Posterior vena cava (tissue), 2 donors: Measurements from ENCODE around the gene BAIAP2L1. TPM values are rescaled to one million over a fixed set of nuclear protein-coding genes. Genes with fewer than 3 reads are reported as not detected.
"Not testable (repeated sequence)": the region's sequence is repeated elsewhere in the genome, so short reads cannot be mapped to it uniquely, and the experiment has no call there.

ENCODE experiments used
- DNase-seq: peaks from one replicate; pipeline ENCODE4 v3.0.0-alpha.2; 2020; ENCODE audit warnings: low spot score
- intact Hi-C, 2 donors: fragments of 100-400 bp; cut with DNase I; formaldehyde crosslinking; loops; one replicate each; pipeline versions ENCODE4 v1.14.1 to v1.14.2; 2022 to 2023
- long read RNA-seq, 2 donors: library from polyadenylated mRNA; unstranded; transcript quantifications; one replicate each; pipeline ENCODE4 v2.0.0, GENCODE V29; 2020 to 2021
- total RNA-seq, 2 donors: library from RNA; stranded (reverse); fragmentation: NEBNext Ultra II Directional; extraction: Animal tissue kit (Norgen Biotek cat#: 25700); gene quantifications; one replicate each; pipeline ENCODE4 v1.2.1, GENCODE V29; 2021
- donor health status: DM: yes; HTN: yes; CAD: no.
- donor health status: DM: yes; HTN: yes; CAD: no.

The BAIAP2L1 gene, protein sequence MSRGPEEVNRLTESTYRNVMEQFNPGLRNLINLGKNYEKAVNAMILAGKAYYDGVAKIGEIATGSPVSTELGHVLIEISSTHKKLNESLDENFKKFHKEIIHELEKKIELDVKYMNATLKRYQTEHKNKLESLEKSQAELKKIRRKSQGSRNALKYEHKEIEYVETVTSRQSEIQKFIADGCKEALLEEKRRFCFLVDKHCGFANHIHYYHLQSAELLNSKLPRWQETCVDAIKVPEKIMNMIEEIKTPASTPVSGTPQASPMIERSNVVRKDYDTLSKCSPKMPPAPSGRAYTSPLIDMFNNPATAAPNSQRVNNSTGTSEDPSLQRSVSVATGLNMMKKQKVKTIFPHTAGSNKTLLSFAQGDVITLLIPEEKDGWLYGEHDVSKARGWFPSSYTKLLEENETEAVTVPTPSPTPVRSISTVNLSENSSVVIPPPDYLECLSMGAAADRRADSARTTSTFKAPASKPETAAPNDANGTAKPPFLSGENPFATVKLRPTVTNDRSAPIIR
- total RNA-seq = 1 to 10 TPM; 1.5 to 1.6 TPM
- long read RNA-seq, donor 1, partial matches to known transcripts = 0 of 3 reads
- long read RNA-seq, donor 1, other reads (novel, unspliced or antisense) = 3 of 3 reads
- long read RNA-seq, donor 2, partial matches to known transcripts = 2 of 8 reads
- long read RNA-seq, donor 2, other reads (novel, unspliced or antisense) = 4 of 8 reads

DNA sequence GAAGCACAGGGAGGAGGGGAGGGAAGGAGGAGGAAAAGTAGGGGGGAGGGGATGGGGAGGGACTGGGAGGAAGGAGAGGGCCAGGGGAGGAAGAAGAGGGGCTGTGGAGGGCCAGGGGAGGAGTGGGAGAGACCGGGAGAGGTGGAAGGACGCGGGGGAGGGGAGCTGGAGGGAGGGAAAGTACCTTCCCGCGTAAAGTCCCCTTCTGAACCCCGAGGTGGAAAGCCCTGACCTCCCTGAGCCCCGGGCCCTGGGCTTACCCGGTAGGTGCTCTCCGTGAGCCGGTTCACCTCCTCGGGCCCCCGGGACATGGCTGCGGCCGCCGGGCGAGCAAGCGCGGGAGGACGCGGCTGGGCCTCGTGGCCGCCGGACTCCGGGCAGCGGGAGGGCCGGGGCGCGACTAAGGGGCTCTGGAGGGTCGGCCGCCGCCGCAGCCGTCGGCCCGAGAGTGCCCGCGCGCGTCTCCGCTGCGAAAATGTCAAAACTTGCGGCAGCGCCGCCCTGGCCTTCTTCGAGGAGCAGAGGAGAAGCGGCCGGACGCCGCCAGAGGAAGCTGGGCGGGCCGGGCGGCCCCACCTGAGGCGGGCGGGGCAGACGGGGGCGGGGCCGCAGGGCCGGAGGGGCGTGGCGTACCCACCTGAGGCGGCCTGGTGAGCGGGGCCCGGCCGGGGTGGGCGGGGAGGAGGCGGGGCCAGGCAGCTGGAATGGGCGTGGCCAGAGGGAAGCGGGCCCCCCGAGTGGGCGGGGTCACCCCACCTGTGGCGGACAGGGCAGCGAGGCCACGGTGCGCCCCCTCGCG, at the start of gene BAIAP2L1:
Gene BAIAP2L1, minus strand, starts transcription at position 549 of the 799 bp plus-strand sequence. Its CDS starts 238 bp downstream, at position 311.
- intact Hi-C loops = no loop called here
- peak; percentile 86 for DNase-seq

DNA sequence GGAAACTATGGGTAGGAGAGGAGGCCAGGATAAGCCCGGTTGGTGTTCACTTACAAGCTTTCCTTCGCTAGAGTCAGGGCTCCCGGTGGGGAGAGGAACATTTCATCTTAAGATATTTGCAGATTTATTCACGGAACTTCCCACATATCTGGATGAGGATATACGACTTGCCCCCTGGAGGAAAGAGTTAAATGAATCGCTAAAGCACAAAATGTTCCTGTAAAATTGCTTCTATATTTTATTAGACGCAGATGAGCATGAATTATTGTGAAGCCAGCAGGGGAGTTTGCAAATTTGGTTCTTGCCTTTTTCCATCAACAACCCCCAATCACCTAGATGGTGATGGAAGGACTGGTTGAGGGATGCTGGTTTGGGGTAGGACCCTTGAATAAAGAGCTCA, 47.9 kb upstream of the BAIAP2L1 start:
- DNase-seq = no peak
- intact Hi-C loops = no loop called here

DNA sequence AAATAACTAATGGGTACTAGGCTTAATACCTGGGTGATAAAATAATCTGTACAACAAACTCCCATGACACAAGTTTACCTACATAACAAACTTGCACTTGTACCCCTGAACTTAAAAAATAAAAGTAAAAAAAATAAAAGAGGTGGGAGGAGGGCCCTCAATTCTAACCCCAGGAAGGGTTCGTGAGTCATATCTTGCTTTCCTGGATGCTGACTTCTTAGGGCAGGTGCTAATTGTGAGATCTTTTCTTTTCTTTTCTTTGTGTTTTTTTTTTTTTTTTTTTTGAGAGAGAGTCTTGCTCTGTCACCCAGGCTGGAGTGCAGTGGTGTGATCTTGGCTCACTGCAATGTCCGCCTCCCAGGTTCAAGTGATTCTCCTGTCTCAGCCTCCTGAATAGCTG, 40.1 kb upstream of the BAIAP2L1 start:
- DNase-seq, intact Hi-C loops: not testable (repeated sequence)

DNA sequence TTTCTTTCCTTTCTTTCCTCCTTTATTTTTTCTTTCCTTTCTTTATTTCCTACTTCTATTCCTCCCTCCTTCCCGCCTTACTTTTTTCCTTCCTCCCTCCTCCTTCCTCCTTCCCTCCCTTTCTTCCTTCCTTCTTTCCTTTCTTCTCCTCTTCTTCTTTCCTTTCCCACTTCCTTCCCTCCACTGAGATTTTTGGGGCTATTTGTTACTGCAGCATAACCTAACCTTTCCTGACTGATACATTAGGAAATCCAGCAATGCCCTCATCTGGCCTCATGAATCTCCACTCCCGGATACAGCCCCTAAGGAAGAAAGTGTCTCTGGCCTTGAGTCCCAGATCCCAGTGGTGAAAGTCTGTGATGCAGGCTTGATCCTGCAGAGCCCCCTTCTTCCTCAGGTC, 38.6 kb upstream of the BAIAP2L1 start:
- DNase-seq = no peak
- intact Hi-C loops = no loop called here

DNA sequence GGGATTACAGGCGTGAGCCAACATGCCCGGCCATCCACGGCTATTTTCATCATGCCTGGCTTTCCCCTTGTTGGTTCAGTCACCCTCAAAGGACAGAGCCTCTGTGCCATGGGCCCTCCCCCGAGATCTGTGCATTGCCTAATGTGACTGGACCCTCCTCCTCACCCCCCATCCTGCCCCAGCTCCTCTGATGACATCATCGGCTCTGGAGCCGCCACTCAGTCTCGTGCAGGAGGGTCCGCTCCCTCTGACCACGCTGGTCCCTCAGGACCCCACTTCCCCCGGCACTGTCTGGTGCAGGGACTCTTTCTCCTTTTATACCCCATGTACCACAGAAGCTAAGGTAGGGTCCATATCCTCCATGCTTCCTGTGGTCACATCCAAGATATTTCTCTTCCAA, 33.2 kb upstream of the BAIAP2L1 start:
- DNase-seq = no peak
- intact Hi-C loops = loop anchor here in 1 of 2 donors (5.0 kb wide), 1 partner anchor 408 kb away; no protein-coding TSS in a partner anchor

DNA sequence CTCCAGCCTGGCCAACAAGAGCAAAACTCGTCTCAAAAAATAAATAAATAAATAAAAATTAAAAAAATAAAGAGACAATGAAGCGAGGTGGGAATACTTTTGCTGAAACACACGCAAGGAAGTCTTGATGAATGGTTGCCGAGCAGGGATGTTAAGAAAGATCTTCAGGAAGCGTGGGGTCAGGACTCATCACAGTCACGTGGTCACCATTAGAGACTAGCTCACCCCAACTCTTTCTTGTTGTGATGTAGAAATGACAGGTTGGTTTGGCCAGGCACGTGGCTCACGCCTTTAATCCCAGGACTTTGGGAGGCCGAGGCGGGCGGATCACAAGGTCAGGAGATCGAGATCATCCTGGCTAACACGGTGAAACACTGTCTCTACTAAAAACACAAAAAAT, 28.9 kb upstream of the BAIAP2L1 start:
- no peak for DNase-seq
- intact Hi-C loops = loop anchor here in 1 of 2 donors (5.0 kb wide), 1 partner anchor 413 kb away; no protein-coding TSS in a partner anchor

DNA sequence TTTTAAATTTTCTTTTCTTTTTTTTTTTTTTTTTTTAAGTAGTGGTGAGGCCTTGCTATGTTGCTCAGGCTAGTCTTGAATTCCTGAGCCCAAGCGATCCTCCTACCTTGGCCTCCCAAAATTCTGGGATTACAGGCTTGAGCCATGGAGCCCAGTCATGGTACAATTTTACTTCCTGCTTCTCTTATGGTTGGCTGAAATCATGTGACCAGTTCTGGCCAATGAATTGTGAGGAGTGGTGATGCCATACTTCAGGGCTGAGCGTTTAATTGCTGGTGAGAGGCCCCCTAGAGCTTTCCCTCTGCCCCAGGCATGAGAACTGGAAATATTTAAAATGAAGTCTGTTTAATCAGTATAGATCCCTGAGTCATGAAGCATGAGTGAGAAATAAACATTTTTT, 22.2 kb upstream of the BAIAP2L1 start:
- intact Hi-C loops = no loop called here
- no peak for DNase-seq

DNA sequence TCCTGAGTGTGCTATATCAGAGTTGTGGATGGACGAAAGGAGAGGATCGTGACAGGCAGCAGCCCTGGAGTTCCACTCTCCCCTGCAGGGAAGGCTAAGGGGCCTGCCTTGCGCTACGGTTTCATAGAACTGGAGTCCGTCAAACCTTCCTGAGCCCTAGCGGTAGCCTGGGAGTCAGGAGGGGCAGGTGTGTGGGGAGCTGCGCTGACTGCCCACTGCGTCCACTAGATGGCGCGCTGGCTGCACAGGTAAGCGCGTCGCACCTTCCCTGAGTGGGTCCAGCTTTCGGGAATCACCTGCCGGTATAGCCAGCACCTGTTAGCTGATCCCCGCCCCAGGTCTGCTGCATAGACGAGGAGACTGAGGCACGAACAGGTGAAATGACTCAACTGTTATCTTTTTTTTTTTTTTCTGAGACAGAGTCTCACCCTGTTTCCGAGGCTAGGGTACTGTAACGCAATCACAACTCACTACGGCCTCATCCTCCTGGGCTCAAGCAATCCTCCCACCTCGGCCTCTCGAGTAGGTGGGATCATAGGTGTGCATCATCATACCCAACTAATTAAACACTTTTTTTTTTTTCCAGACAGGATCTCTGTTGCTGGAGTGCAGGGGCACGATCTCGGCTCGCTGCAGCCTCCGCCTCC, 20.2 kb upstream of the BAIAP2L1 start:
- DNase-seq = no peak
- intact Hi-C loops = no loop called here

DNA sequence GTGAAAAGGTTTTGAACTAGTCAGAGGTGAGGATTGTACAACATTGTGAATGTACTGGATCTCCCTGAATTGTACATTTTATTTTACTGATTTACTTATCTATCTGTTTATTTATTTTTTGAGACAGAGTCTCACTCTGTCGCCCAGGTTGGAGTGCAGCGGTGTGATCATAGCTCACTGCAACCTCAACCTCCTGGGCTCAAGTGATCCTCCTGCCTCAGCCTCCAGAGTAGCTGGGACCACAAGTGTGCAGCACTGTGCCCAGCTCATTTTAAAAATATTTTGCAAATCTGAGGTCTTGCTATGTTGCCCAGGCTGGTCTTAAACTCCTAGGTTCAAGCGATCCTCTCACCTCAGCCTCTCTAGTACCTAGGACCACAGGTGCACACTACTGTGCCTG, 19.1 kb upstream of the BAIAP2L1 start:
- DNase-seq, intact Hi-C loops: not testable (repeated sequence)

DNA sequence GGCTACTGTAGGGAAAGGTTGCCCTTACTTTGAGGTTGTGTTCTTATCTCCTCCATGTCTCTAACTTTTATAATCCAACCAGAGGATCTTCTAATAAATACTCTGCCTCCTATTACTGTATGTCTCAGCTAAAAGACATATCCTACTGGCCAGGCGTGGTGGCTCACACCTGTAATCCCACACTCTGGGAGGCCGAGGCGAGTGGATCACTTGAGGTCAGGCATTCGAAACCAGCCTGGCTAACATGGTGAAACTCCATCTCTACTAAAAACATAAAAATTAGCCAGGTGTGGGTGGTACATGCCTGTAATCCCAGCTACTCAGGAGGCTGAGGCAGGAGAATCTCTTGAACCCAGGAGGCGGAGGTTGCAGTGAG, 18.4 kb upstream of the BAIAP2L1 start:
- intact Hi-C loops, DNase-seq: not testable (repeated sequence)

DNA sequence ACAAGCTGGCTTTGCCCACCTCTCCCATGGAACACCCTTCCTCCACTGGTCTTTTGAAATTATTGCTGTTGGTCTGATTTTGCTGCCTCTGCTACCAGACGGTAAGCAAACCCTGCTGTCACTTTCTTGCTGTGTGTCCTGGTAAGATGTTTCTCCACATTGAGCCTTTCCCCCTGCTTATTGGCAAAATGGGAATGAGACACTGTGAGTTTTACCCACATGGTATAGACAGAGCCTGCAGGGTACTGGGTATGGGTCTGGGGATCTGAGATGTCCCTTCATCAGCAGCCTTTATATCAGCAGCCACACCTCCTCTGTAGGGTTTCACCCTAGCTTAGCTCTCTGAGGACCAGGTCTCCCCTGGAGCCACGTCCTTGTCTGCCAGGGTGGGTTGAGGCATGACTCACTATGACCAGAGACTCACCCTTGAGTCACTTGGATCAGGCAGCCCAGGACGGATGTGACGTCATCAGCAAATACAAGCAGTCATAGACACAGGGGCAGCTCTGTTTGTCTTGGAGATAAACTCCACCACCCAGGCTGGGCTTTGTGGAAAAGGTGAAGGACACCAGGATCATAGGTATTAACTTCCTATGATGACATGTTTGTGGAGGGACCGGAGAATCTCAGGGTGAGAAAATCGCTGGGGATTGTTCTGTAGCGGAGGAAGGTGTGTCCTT, 17.9 kb upstream of the BAIAP2L1 start:
- intact Hi-C loops = no loop called here
- no peak for DNase-seq

DNA sequence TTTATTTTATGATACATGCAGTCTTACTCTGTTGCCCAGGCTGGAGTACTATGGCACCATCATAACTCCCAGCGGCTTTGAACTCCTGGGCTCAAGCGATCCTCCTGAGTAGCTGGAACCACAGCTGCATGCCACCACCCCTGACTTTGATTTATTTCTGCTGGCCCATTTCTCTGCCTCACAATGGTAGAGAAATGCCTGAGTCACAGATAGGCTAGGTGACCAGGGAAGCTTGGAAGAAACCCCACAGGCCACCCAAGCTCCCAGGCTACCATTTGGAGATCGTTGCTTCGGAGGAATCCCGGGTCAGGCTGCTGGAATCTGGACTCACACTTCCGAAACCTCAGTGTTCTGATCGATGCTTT, 17.4 kb upstream of the BAIAP2L1 start:
- no peak for DNase-seq
- intact Hi-C loops = no loop called here

DNA sequence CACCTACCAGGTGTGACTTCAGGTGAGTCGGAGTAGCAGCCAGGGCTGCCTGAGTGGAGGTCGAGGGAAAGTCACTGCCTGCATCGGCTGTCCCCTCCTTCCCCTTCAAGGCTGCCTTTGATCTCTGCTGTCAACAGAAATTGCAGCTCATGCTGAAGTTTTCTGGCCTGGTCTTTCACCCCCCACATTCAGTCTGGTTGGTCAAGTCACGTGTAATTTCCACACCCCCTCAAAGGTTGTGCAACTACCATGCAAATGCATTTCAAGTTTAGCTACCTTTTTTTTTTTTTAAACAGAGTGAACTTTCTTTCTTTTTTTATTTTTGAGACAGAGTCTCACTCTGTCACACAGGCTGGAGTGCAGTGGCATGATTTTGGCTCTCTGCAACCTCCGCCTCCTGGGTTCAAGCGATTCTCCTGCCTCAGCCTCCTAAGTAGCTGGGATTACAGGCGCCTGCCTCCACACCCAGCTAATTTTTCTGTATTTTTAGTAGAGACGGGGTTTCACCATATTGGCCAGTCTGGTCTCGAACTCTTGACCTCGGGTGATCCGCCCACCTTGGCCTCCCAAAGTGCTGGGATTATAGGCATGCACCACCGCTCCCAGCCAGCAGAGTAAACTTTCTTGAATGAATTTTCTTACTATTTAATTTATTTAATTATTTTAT, 16.8 kb upstream of the BAIAP2L1 start:
- intact Hi-C loops, DNase-seq: not testable (repeated sequence)

DNA sequence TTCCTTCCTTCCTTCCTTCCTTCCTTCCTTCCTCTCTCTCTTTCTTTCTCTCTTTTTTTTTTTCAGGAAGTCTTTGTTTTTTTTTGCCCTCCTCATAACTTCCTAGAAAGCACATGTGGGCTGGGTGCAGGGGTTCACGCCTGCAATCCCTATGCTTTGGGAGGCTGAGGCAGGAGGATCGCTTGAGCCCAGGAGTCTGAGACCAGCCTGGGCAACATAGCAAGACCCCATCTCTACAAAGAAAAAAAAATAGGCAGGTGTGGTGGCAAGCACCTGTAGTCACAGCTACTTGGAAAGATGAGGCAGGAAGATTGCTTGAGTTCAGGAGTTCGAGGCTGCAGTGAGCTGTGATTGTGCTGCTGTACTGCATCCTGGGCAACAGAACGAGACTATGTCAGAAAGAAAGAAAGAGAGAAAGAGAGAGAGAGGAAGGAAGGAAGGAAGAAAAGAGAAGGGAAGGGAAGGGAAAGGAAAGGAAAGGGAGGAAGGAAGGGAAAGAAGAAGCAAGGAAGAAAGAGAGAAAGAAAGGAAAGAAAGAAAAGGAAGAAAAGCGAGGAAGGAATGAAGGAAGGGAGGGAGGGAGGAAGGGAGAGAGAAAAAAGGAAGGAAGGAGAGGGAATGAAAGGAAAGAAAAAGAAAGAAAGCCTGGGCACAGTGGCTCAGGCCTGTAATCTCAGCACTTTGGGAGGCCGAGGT, 13.5 kb upstream of the BAIAP2L1 start:
- intact Hi-C loops = no loop called here
- no peak for DNase-seq

DNA sequence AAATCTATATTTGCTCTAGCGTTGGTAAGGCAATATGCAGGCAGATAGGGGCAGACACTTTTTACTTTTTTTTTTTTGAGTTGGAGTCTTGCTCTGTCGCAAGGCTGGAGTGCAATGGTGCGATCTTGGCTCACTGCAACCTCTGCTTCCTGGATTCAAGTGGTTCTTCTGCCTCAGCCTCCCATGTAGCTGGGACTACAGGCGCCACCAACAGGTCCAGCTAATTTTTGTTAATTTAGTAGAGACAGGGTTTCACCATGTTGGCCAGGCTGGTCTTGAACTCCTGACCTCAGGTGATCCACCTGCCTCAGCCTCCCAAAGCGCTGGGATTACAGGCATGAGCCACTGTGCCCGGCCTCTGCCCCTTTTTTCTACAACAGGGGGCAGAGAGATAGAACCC, 12.8 kb upstream of the BAIAP2L1 start:
- DNase-seq, intact Hi-C loops: not testable (repeated sequence)

DNA sequence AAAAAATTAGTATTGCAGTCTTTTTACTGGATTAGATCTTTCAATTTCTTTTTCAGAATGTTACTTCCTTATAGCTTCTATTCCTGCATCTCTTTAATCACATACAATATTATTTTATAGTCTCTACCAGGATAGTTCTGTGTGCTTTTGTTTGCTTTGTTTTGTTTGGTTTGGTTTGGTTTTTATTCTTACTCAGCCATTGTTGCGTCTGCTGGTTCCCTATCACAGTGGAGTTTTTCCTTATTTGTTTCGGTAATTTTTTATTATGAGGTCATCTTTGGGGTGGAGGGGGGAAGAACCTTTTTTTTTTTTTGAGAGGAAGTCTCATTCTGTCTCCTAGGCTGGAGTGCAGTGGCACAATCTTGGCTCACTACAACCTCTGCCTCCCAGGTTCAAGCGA, 9.0 kb upstream of the BAIAP2L1 start:
- no peak for DNase-seq
- intact Hi-C loops = no loop called here

DNA sequence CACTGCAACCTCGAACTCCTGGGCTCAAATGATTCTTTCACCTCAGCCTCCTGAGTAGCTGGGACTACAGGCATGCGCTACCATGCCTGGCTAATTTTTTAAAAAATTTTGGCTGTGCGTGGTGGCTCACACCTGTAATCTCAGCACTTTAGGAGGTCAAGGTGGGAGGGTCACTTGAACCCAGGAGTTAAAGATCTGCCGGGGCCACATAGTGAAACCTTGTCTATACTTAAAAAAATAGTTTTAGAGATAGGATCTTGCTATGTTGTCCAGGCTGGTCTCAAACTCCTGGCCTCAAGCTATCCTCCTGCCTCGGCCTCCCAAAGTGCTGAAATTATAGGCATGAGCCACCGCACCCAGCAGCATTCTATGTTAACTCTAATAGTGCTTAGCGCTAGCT, 7.3 kb upstream of the BAIAP2L1 start:
- intact Hi-C loops, DNase-seq: not testable (repeated sequence)

DNA sequence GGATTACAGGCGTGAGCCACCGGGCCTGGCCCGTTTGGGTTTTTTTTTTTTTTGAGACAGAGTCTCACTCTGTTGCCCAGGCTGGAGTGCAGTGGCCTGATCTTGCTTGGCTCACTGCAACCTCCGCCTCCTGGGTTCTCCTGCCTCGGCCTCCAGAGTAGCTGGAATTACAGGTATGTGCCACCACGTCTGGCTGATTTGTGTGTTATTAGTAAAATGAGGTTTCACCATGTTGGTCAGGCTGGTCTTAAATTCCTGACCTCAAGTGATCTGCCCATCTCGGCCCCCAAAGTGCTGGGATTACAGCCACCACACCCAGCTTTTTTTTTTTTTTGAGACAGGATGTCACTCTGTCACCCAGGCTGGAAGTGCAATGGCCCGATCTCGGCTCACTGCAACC, 5.9 kb upstream of the BAIAP2L1 start:
- DNase-seq = no peak
- intact Hi-C loops = no loop called here
